Measurements from ENCODE around the gene ATXN1. TPM values are rescaled to one million over a fixed set of nuclear protein-coding genes. Genes with fewer than 3 reads are reported as not detected.
"Not testable (repeated sequence)": the region's sequence is repeated elsewhere in the genome, so short reads cannot be mapped to it uniquely, and the experiment has no call there.

The ATXN1 gene
- polyA plus RNA-seq, 1 of the 3 experiments (the other 2 are of a cell fraction): 7.9 TPM

GRCh38 chr6:16381968-16382367 is 379.3 kb downstream of the ATXN1 start:
- H4K20me1 ChIP-seq (ENCODE audit: insufficient read depth); H2AFZ ChIP-seq (ENCODE audit: low read depth); H3K4me2 ChIP-seq; H3K79me2 ChIP-seq (ENCODE audit: insufficient read depth); H3K36me3 ChIP-seq (replicated peaks in 1 of 2; ENCODE audit: control insufficient read depth in 1 of 2, insufficient read depth in 2 of 2, low read length in 1 of 2); H3K9me2 ChIP-seq; H3K9ac ChIP-seq; H3K27me3 ChIP-seq (ENCODE audit: insufficient read depth); H3F3A ChIP-seq (replicated peaks; ENCODE audit: insufficient read depth); POLR2A ChIA-PET; H3K27ac ChIP-seq (ENCODE audit: low read depth in 2 of 2, low read length in 1 of 2); H3K4me3 ChIP-seq (ENCODE audit: low read depth in 2 of 2, low read length in 1 of 2); H3K9me3 ChIP-seq; DNase-seq: not testable (repeated sequence)
- 97% methylated on average over 3 of the region's 3 CpGs for WGBS (ENCODE audit: low lambda C conversion rate)
- CTCF ChIA-PET: interaction anchor here (1.2 to 5.0 kb wide), 4 partner anchors 18 to 49 kb away, joined by 3 to 27 read pairs (median 4); no protein-coding TSS in a partner anchor
- peaks cover 0 to 21% of the 10 kb centered on the region in 2 experiments; a peak in 1 of 4 replicates for H3K4me1 ChIP-seq (ENCODE audit: control insufficient read depth in 1 of 2, insufficient read depth in 2 of 2, low read depth in 1 of 2, low read length in 1 of 2)

- H3K4me1 ChIP-seq (ENCODE audit: control insufficient read depth in 1 of 2, insufficient read depth in 2 of 2, low read depth in 1 of 2, low read length in 1 of 2): peaks cover 0 to 22% of the 10 kb centered on the region in 2 experiments; a peak in 2 of 4 replicates
- H3K36me3 ChIP-seq (replicated peaks in 1 of 2; ENCODE audit: control insufficient read depth in 1 of 2, insufficient read depth in 2 of 2, low read length in 1 of 2): peaks cover 2 to 8% of the 10 kb centered on the region in 2 experiments
- no peak overlapping the region for H3K4me3 ChIP-seq (ENCODE audit: low read depth in 2 of 2, low read length in 1 of 2)
- ChIA-PET CTCF (interaction anchor here (0.8 to 5.0 kb wide), 5 partner anchors 20 to 585 kb away, joined by 3 to 27 read pairs (median 4); no protein-coding TSS in a partner anchor), POLR2A (no interaction called here)
- no peak overlapping the region for H2AFZ ChIP-seq (ENCODE audit: low read depth)
- H3K9ac ChIP-seq: no peak overlapping the region
- H3F3A ChIP-seq (replicated peaks; ENCODE audit: insufficient read depth): no peaks in the 10 kb centered on the region
- H3K9me3 ChIP-seq: no peaks in the 10 kb centered on the region
- WGBS (ENCODE audit: low lambda C conversion rate): 87% methylated on average over 5 of the region's 5 CpGs
- H3K27me3 ChIP-seq (ENCODE audit: insufficient read depth): no peaks in the 10 kb centered on the region
- no peaks in the 10 kb centered on the region for H3K9me2 ChIP-seq
- peak overlapping the region in 1 of 2 experiments; percentile 78; a peak in 2 of 4 replicates for H3K27ac ChIP-seq (ENCODE audit: low read depth in 2 of 2, low read length in 1 of 2)
- DNase-seq: peak; percentile 32
- H3K79me2 ChIP-seq (ENCODE audit: insufficient read depth): no peaks in the 10 kb centered on the region
- no peak overlapping the region for H3K4me2 ChIP-seq
- H4K20me1 ChIP-seq (ENCODE audit: insufficient read depth): no peaks in the 10 kb centered on the region
- TF ChIP-seq REST (IDR thresholded peaks at IDR 0.05; ENCODE audit: low read depth, low read length) (no peak), JUND (IDR thresholded peaks at IDR 0.05) (no peak), EP300 (IDR thresholded peaks at IDR 0.05; ENCODE audit: borderline replicate concordance in 1 of 2, low read depth in 1 of 2, low read length in 1 of 2) (peak in 1 of 2 experiments; percentile 62; a peak in 1 of 4 replicates), TEAD4 (IDR thresholded peaks at IDR 0.05; ENCODE audit: borderline replicate concordance, insufficient read depth) (no peak), TCF12 (IDR thresholded peaks at IDR 0.05) (no peak), RCOR1 (IDR thresholded peaks at IDR 0.05; ENCODE audit: low read length) (peak; percentile 65; the same call in 1 of the 2 replicates), RFX5 (IDR thresholded peaks at IDR 0.05; ENCODE audit: low read length) (no peak), ZBTB33 (IDR thresholded peaks at IDR 0.05; ENCODE audit: borderline replicate concordance, low read depth) (no peak), CHD2 (IDR thresholded peaks at IDR 0.05; ENCODE audit: low read length, partially characterized antibody) (no peak), MXI1 (IDR thresholded peaks at IDR 0.05; ENCODE audit: low read depth, low read length) (peak; percentile 92), NFIC (IDR thresholded peaks at IDR 0.05; ENCODE audit: borderline replicate concordance) (no peak), TAF1 (IDR thresholded peaks at IDR 0.05; ENCODE audit: borderline replicate concordance, low read depth, low read length) (no peak), USF2 (IDR thresholded peaks at IDR 0.05; ENCODE audit: borderline replicate concordance, low read depth, low read length) (no peak), FOXJ3 (CRISPR knock-in tag; IDR thresholded peaks at IDR 0.05) (0 out of 2 replicates have a peak, but pooled peaks have one; percentile 45), IRF3 (IDR thresholded peaks at IDR 0.05; ENCODE audit: low read depth, low read length) (no peak), ELF1 (IDR thresholded peaks at IDR 0.05) (no peak), CTCF (IDR thresholded peaks at IDR 0.05) (no peak)
Measured at GRCh38 chr6:16380220-16380809, 380.9 kb downstream of the ATXN1 start.

All from SK-N-SH (cell line).